HEK293T (cell line): Measurements from ENCODE around the gene YPEL2.
A peak's percentile ranks its signal among the peaks of the same experiment; 100 is the strongest.

ENCODE experiments used
- CTCF ChIA-PET: fragments of 350-600 bp; formaldehyde crosslinking; extraction: SDS; loops from one replicate; lab custom pipeline; 2021; ENCODE audit warnings: antibody characterized with exemption, inconsistent platforms; lab: Yijun Ruan, JAX
- POLR2A ChIA-PET: fragments of 350-600 bp; formaldehyde crosslinking; extraction: SDS; loops from one replicate; lab custom pipeline; 2020; ENCODE audit warnings: antibody characterized with exemption, inconsistent platforms; lab: Yijun Ruan, JAX
- DNase-seq: peaks from one replicate; pipeline ENCODE4 v3.0.0; 2012; ENCODE audit warnings: mixed read lengths; ENCODE audit errors: extremely low spot score
- ARNT ChIP-seq: fragments of 450-650 bp; IDR thresholded peaks from 2 replicates; pipeline ENCODE4 v1.6.1; 2017; ENCODE audit warnings: mild to moderate bottlenecking
- BHLHE40 ChIP-seq: fragments of 450-650 bp; IDR thresholded peaks from 2 replicates; pipeline ENCODE4 v1.6.1; 2016; ENCODE audit warnings: mild to moderate bottlenecking, moderate library complexity, borderline replicate concordance
- CTBP1 ChIP-seq: fragments of 450-650 bp; IDR thresholded peaks from 2 replicates; pipeline ENCODE4 v1.6.1; 2016; ENCODE audit warnings: borderline replicate concordance
- ELF4 ChIP-seq: fragments of 450-650 bp; IDR thresholded peaks from 2 replicates; pipeline ENCODE4 v1.6.1; 2017; ENCODE audit warnings: antibody characterized with exemption
- FOXA1 ChIP-seq: fragments of 450-650 bp; IDR thresholded peaks from 2 replicates; pipeline ENCODE4 v1.6.1; 2016; ENCODE audit warnings: mild to moderate bottlenecking
- FOXK2 ChIP-seq: fragments of 450-650 bp; IDR thresholded peaks from 2 replicates; pipeline ENCODE4 v1.6.1; 2016; ENCODE audit warnings: mild to moderate bottlenecking
- FOXM1 ChIP-seq: fragments of 450-650 bp; IDR thresholded peaks from 2 replicates; pipeline ENCODE4 v1.6.1; 2017; ENCODE audit warnings: mild to moderate bottlenecking, borderline replicate concordance
- HDGF ChIP-seq: fragments of 450-650 bp; IDR thresholded peaks from 2 replicates; pipeline ENCODE4 v1.6.1; 2017; ENCODE audit warnings: antibody characterized with exemption, borderline replicate concordance
- L3MBTL2 ChIP-seq: fragments of 450-650 bp; conservative IDR thresholded peaks from 2 replicates; pipeline ENCODE4 v1.6.1; 2016; ENCODE audit warnings: mild to moderate bottlenecking
- LEF1 ChIP-seq: fragments of 450-650 bp; IDR thresholded peaks from 2 replicates; pipeline ENCODE4 v1.6.1; 2017; ENCODE audit warnings: mild to moderate bottlenecking, borderline replicate concordance
- NFRKB ChIP-seq: fragments of 450-650 bp; IDR thresholded peaks from 2 replicates; pipeline ENCODE4 v1.6.1; 2016; ENCODE audit warnings: mild to moderate bottlenecking, moderate library complexity
- SP1 ChIP-seq: fragments of 450-650 bp; IDR thresholded peaks from 2 replicates; pipeline ENCODE4 v1.6.1; 2017
- SUZ12 ChIP-seq: fragments of 450-650 bp; IDR thresholded peaks from 2 replicates; pipeline ENCODE4 v1.6.1; 2016; ENCODE audit warnings: mild to moderate bottlenecking
- TARDBP ChIP-seq: fragments of 450-650 bp; IDR thresholded peaks from 2 replicates; pipeline ENCODE4 v1.6.1; 2016
- ZNF384 ChIP-seq: fragments of 450-650 bp; IDR thresholded peaks from 2 replicates; pipeline ENCODE4 v1.6.1; 2016
- TF ChIP-seq, protein P1 (sequence below): fragments of 450-650 bp; IDR thresholded peaks from 2 replicates; pipeline ENCODE4 v1.6.1; 2016

YPEL2 gene

DNA sequence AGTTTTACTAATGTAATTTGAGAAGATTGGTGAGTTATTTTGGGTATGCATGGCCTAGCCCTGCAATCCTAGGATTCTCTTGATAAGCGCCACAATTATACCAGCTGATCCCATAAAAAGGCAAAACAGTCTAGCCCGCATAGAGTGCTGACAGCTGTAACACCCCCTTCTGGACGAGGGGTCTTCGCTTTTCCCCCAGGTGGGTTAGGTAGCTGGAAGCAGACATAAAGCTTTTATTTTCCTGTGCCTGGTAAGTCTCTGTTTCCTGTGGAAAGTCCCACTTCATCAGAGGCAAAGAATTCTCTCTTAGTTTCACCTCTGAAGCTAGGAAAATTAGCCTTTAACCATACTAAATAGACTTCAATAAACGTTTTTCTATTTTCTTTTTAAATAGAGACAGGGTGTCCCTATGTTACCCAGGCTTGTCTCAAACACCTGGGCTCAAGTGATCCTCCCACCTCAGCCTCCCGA lies 108.3 kb downstream of the YPEL2 start:
- TF ChIP-seq CTBP1 (no peak), ZNF384 (no peak), SP1 (no peak), TARDBP (no peak), ELF4 (no peak), NFRKB (no peak), FOXK2 (no peak), L3MBTL2 (no peak), FOXA1 (no peak), SUZ12 (no peak), FOXM1 (no peak), HDGF (no peak), ARNT (no peak), BHLHE40 (no peak), LEF1 (no peak)
- TF ChIP-seq, protein P1, sequence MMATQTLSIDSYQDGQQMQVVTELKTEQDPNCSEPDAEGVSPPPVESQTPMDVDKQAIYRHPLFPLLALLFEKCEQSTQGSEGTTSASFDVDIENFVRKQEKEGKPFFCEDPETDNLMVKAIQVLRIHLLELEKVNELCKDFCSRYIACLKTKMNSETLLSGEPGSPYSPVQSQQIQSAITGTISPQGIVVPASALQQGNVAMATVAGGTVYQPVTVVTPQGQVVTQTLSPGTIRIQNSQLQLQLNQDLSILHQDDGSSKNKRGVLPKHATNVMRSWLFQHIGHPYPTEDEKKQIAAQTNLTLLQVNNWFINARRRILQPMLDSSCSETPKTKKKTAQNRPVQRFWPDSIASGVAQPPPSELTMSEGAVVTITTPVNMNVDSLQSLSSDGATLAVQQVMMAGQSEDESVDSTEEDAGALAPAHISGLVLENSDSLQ: no peak
- no peak for DNase-seq
- ChIA-PET CTCF (interaction anchor here (0.6 to 3.2 kb wide), 8 partner anchors 10 to 331 kb away, joined by 3 to 26 read pairs (median 5); no protein-coding TSS in a partner anchor), POLR2A (no interaction called here)

DNA sequence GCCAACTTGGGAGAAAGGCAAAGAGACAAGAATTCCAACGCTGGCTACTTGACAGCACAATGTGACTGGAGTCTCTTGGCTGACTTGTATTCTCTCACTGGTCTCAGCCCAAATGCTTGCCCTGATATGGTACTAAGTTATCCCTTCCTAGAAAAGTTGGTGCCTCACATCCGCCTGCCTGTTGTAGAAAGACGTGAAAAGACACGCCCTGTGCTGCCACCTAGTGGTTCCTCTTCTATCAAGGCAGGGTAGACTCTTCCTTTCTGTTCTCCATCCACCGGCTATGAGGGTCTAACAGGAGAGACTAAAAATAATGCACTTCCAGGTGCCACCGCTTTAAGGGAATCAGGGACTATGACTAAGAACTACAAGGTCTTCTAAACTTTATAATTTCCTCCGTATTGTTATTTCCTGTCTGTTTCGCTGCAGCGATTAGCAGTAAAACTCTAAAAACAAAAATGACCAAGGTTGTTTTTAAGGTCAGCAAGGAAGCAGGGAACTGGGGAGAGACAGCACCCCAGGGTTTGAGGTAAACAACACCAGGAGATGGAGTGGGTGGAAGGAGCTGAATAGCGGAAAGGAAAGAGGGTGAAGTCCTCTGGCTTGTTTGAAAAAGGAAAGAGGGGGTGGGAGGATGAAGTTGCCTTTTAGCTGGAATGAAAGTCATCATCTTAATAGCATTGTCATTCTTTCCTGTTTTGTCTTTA lies 109.5 kb downstream of the YPEL2 start:
- TF ChIP-seq HDGF: no peak
- TF ChIP-seq ZNF384: no peak
- TF ChIP-seq TARDBP: no peak
- no peak for TF ChIP-seq LEF1
- no peak for TF ChIP-seq SUZ12
- no peak for TF ChIP-seq FOXA1
- no peak for TF ChIP-seq ARNT
- TF ChIP-seq CTBP1: no peak
- no peak for TF ChIP-seq L3MBTL2
- TF ChIP-seq, protein P1: no peak
- no peak for TF ChIP-seq FOXK2
- DNase-seq: peak; percentile 87
- ChIA-PET CTCF (interaction anchor here (0.7 to 3.2 kb wide), 13 partner anchors 12 to 130 kb away, joined by 3 to 26 read pairs (median 5); no protein-coding TSS in a partner anchor), POLR2A (no interaction called here)

DNA sequence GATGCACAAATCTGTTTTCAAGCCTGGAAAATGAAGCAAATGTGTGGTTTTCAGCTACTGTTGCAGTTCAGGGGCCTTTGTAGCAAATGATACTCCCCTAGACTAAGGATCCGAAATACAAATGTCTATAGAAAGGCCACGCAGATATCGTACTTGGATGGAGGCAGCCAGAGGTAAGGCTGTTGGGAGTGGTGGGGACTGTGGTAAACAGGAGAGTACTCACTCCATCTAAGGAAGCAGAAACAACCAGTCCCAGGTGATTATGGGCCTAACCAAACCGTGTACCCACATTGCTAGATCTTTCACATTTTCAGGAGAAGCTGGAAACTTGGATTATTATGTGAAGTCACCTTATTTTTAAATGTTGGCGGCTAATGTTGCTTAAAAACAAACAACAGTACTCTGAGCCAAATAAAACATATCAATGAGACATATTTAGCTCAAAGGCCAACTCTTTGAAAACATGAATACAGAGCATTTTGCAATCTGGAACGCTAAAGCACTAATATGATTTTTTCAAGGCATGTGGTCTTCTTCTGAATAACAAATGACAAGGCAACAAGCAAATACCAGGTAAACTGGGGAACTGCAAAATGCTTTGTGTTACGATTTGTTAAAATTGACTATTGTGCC lies 110.1 kb downstream of the YPEL2 start:
- CTCF ChIA-PET: interaction anchor here (0.6 to 3.2 kb wide), 14 partner anchors 11 to 130 kb away, joined by 3 to 26 read pairs (median 3); no protein-coding TSS in a partner anchor
- POLR2A ChIA-PET: no interaction called here
- TF ChIP-seq NFRKB (no peak), SUZ12 (no peak), ELF4 (no peak), L3MBTL2 (no peak), FOXK2 (no peak), ARNT (no peak), ZNF384 (no peak), FOXM1 (no peak), TARDBP (no peak)
- no peak for DNase-seq

DNA sequence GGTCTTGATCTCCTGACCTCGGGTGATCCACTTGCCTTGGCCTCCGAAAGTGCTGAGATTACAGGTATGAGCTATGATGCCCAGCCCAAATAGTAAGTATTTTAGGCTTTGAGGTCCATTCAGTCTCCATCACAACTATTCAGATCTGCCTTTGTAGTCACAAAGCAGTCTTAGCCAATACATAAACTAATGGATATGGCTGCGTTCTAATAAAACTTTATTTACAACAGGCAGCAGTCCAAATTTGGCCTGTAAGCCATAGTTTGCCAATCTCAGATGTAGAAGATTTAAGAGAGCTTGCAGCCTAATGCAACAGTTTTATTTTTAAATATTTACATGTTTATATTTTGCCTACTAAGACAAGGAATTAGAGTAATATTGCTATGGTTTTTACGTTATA lies 111.7 kb downstream of the YPEL2 start:
- no peak for TF ChIP-seq TARDBP
- no peak for TF ChIP-seq NFRKB
- TF ChIP-seq ZNF384: peak; percentile 17; the same call in 1 of the 2 replicates
- TF ChIP-seq, protein P1: no peak
- TF ChIP-seq ELF4: no peak
- DNase-seq: no peak
- ChIA-PET POLR2A (no interaction called here), CTCF (interaction anchor here (0.7 to 0.8 kb wide), 2 partner anchors 50 to 113 kb away, joined by 3 to 6 read pairs; no protein-coding TSS in a partner anchor)
